ENCODE data around the gene INSYN2B. TPM values are rescaled to one million over a fixed set of nuclear protein-coding genes. Genes with fewer than 3 reads are reported as not detected.

INSYN2B gene
- total and polyA plus RNA-seq, 2 experiments from 2014 or later: not detected

DNA sequence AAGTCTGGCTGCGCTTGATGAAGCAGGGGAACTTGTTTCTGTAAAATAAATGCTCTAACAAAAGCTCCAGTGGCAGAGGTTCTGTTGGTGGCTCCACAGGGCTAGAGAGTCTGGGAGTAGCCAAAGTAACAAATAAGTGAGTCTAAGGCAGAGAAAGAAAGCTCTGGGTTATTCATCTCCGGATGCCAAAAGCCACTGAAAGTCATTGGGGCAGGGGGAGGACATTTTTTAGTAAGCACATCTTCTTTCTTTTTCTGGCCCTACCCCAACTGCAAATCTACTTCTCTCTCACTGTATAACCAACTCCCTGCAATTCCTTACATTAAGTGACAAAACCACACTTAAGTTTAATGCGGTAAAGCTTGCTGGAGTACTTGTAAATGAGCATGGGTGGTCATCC lies 141.6 kb downstream of the INSYN2B start (continued):
- TF ChIP-seq, protein P1, sequence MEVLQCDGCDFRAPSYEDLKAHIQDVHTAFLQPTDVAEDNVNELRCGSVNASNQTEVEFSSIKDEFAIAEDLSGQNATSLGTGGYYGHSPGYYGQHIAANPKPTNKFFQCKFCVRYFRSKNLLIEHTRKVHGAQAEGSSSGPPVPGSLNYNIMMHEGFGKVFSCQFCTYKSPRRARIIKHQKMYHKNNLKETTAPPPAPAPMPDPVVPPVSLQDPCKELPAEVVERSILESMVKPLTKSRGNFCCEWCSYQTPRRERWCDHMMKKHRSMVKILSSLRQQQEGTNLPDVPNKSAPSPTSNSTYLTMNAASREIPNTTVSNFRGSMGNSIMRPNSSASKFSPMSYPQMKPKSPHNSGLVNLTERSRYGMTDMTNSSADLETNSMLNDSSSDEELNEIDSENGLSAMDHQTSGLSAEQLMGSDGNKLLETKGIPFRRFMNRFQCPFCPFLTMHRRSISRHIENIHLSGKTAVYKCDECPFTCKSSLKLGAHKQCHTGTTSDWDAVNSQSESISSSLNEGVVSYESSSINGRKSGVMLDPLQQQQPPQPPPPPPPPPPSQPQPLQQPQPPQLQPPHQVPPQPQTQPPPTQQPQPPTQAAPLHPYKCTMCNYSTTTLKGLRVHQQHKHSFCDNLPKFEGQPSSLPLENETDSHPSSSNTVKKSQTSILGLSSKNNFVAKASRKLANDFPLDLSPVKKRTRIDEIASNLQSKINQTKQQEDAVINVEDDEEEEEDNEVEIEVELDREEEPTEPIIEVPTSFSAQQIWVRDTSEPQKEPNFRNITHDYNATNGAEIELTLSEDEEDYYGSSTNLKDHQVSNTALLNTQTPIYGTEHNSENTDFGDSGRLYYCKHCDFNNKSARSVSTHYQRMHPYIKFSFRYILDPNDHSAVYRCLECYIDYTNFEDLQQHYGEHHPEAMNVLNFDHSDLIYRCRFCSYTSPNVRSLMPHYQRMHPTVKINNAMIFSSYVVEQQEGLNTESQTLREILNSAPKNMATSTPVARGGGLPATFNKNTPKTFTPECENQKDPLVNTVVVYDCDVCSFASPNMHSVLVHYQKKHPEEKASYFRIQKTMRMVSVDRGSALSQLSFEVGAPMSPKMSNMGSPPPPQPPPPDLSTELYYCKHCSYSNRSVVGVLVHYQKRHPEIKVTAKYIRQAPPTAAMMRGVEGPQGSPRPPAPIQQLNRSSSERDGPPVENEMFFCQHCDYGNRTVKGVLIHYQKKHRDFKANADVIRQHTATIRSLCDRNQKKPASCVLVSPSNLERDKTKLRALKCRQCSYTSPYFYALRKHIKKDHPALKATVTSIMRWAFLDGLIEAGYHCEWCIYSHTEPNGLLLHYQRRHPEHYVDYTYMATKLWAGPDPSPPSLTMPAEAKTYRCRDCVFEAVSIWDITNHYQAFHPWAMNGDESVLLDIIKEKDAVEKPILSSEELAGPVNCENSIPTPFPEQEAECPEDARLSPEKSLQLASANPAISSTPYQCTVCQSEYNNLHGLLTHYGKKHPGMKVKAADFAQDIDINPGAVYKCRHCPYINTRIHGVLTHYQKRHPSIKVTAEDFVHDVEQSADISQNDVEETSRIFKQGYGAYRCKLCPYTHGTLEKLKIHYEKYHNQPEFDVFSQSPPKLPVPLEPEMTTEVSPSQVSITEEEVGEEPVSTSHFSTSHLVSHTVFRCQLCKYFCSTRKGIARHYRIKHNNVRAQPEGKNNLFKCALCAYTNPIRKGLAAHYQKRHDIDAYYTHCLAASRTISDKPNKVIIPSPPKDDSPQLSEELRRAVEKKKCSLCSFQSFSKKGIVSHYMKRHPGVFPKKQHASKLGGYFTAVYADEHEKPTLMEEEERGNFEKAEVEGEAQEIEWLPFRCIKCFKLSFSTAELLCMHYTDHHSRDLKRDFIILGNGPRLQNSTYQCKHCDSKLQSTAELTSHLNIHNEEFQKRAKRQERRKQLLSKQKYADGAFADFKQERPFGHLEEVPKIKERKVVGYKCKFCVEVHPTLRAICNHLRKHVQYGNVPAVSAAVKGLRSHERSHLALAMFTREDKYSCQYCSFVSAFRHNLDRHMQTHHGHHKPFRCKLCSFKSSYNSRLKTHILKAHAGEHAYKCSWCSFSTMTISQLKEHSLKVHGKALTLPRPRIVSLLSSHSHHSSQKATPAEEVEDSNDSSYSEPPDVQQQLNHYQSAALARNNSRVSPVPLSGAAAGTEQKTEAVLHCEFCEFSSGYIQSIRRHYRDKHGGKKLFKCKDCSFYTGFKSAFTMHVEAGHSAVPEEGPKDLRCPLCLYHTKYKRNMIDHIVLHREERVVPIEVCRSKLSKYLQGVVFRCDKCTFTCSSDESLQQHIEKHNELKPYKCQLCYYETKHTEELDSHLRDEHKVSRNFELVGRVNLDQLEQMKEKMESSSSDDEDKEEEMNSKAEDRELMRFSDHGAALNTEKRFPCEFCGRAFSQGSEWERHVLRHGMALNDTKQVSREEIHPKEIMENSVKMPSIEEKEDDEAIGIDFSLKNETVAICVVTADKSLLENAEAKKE (CRISPR knock-in tag; IDR thresholded peaks at IDR 0.05): no peak
- TF ChIP-seq, protein P2, sequence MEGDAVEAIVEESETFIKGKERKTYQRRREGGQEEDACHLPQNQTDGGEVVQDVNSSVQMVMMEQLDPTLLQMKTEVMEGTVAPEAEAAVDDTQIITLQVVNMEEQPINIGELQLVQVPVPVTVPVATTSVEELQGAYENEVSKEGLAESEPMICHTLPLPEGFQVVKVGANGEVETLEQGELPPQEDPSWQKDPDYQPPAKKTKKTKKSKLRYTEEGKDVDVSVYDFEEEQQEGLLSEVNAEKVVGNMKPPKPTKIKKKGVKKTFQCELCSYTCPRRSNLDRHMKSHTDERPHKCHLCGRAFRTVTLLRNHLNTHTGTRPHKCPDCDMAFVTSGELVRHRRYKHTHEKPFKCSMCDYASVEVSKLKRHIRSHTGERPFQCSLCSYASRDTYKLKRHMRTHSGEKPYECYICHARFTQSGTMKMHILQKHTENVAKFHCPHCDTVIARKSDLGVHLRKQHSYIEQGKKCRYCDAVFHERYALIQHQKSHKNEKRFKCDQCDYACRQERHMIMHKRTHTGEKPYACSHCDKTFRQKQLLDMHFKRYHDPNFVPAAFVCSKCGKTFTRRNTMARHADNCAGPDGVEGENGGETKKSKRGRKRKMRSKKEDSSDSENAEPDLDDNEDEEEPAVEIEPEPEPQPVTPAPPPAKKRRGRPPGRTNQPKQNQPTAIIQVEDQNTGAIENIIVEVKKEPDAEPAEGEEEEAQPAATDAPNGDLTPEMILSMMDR (conservative IDR thresholded peaks at IDR 0.05; ENCODE audit: low read depth in 2 of 2): no peak
- TF ChIP-seq, protein P3, sequence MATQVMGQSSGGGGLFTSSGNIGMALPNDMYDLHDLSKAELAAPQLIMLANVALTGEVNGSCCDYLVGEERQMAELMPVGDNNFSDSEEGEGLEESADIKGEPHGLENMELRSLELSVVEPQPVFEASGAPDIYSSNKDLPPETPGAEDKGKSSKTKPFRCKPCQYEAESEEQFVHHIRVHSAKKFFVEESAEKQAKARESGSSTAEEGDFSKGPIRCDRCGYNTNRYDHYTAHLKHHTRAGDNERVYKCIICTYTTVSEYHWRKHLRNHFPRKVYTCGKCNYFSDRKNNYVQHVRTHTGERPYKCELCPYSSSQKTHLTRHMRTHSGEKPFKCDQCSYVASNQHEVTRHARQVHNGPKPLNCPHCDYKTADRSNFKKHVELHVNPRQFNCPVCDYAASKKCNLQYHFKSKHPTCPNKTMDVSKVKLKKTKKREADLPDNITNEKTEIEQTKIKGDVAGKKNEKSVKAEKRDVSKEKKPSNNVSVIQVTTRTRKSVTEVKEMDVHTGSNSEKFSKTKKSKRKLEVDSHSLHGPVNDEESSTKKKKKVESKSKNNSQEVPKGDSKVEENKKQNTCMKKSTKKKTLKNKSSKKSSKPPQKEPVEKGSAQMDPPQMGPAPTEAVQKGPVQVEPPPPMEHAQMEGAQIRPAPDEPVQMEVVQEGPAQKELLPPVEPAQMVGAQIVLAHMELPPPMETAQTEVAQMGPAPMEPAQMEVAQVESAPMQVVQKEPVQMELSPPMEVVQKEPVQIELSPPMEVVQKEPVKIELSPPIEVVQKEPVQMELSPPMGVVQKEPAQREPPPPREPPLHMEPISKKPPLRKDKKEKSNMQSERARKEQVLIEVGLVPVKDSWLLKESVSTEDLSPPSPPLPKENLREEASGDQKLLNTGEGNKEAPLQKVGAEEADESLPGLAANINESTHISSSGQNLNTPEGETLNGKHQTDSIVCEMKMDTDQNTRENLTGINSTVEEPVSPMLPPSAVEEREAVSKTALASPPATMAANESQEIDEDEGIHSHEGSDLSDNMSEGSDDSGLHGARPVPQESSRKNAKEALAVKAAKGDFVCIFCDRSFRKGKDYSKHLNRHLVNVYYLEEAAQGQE (IDR thresholded peaks at IDR 0.05; ENCODE audit: unreplicated experiment): no peak
